Spleen (tissue), 7 donors: ENCODE data around the gene PTBP3.

ENCODE experiments used
- POLR2A ChIP-seq, 3 donors: fragments of 450-650 bp; IDR thresholded peaks; one replicate each; pipeline ENCODE4 v1.5.1; 2017; ENCODE audit warnings: antibody characterized with exemption in 3 of 3, mild to moderate bottlenecking in 1 of 3
- POLR2AphosphoS5 ChIP-seq, 3 donors: sonication (generic); formaldehyde crosslinking; IDR thresholded peaks; one replicate each; pipeline ENCODE4 v1.5.1; 2017; ENCODE audit warnings: antibody characterized with exemption in 3 of 3
- TF ChIP-seq, protein P1 (sequence below), 11 experiments: fragments of 200-600 bp in 7 of 11; fragments of 450-650 bp in 4 of 11; sonication (generic) in 4 of 11; IDR thresholded peaks in 8 of 11; conservative IDR thresholded peaks in 3 of 11; 1 replicate in 7 of 11; 2 replicates in 4 of 11; pipeline versions ENCODE4 v1.4.0 to v1.8.0; 2016 to 2021; ENCODE audit warnings: antibody characterized with exemption in 11 of 11, inconsistent platforms in 4 of 11, mild to moderate bottlenecking in 1 of 11
- donor health status: DM: no; HTN: no; CAD: no; lungs with moderate emphysema.
- donor health status: DM: no; HTN: no; CAD: no.
- donor health status: DM: no; HTN: no; CAD: no.

DNA sequence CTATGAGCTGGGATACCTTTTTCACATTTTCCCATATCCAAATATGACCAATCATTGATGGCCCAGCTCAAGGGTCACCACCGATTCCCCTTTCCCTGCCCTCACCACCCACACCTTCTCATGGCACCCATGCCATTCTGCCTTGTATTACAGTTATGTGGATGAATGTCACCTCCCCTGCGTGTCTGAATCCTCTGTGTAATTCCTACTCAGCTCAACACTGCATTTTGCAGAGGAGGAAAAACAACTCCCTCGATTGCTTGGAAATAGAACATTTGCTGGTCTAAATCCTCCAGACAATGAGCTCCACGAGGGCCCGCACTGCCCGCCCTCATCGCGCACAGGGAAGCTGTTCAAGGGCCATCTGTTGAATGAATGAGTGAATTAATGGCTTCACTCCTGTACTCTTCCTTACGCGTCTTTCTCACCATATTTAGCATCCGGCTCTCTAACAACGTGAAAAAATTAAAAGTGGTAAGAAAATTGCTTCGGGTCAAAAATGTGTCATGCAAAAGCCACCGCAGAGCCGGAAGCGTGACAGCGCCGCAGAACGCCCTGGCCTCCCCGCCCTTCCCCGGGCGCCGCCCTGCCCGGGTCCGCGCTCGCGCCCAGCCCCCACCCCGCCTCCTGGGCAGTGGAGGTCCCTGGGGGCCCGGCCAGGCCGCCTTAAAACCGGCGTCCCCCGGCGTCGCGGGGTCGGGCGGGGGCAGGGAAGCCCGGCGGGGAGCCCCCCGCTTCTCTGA lies 159.0 kb downstream of the PTBP3 start:
- TF ChIP-seq POLR2AphosphoS5 (IDR thresholded peaks at IDR 0.05) (peak; percentile 9 to 69 (median 40)), POLR2A (IDR thresholded peaks at IDR 0.05) (no peak)
- TF ChIP-seq, protein P1, sequence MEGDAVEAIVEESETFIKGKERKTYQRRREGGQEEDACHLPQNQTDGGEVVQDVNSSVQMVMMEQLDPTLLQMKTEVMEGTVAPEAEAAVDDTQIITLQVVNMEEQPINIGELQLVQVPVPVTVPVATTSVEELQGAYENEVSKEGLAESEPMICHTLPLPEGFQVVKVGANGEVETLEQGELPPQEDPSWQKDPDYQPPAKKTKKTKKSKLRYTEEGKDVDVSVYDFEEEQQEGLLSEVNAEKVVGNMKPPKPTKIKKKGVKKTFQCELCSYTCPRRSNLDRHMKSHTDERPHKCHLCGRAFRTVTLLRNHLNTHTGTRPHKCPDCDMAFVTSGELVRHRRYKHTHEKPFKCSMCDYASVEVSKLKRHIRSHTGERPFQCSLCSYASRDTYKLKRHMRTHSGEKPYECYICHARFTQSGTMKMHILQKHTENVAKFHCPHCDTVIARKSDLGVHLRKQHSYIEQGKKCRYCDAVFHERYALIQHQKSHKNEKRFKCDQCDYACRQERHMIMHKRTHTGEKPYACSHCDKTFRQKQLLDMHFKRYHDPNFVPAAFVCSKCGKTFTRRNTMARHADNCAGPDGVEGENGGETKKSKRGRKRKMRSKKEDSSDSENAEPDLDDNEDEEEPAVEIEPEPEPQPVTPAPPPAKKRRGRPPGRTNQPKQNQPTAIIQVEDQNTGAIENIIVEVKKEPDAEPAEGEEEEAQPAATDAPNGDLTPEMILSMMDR (IDR thresholded peaks at IDR 0.05 in 8 of 11, conservative IDR thresholded peaks at IDR 0.05 in 3 of 11), result no peak
